TTC549 (cell line): Measurements from ENCODE around the gene ELF4.
"Not testable (repeated sequence)": the region's sequence is repeated elsewhere in the genome, so short reads cannot be mapped to it uniquely, and the experiment has no call there.

Source experiments
- FAIRE-seq: peaks from 2 replicates; lab custom pipeline; 2012; peaks lifted over from hg19 to GRCh38; lab: Jason Lieb, UNC

ELF4 gene

DNA sequence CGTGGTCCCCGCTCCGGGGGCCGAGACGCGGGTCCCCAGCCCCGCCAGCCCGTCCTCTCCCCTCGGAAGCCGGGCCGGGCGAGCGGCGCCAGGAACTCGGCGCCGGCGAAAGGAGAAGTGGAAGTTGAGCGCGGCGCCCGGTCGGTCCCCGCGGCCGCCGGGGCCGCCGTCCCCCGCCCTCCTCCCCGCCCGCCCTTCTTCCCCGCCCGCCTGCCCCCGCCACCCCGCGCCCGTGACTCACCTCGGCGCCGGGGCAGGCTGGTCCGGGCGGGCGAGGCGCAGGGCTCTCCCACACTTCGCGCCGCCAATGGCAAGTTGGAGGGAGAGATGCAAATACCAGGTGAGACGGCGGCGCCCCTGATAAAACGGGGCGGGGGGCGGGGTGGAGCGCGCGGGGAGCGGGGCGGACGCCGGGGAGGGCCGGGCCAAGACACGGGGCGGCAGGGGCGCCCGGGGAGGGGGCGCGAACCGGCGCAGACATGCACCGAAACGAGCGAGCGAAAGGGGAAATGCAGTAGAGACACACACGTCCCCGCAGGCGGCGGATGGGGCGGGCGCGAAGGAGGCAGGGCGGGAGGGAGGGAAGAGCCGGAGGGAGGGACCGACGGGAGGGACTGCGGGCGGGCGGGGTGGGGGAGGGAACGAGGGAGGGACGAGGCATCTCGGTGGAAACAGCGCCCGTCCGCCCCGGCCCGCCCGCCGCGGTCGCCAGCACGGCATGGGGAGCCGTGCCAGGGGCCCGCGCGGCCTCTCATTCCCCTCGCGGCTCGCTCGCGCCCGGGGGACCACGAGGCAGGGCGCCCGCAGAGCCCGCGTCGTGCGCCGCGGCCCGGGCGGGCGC is at the start of gene ELF4:
TSS of gene ELF4 (minus strand) at position 119 of the 841 bp plus-strand sequence. CDS start 29,167 bp downstream, outside the sequence.
- no peak for FAIRE-seq

DNA sequence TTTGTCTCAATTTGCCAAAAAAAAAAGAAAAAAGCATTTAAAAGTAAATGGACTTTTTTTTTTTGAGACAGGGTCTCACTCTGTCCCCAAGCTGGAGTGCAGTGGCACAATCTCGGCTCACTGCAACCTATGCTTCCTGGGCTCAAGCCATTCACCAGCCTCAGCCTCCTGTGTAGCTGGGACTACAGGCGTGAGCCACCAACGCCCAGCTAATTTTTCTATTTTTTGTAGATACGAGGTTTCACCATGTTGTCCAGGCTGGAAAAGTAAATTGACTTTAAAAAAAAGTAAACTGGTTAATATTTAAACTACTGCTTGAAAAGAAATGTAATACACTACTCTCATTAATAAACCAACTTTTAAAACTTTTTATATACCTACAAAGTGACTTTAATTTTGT is 49.5 kb upstream of the ELF4 start:
- FAIRE-seq = no peak

DNA sequence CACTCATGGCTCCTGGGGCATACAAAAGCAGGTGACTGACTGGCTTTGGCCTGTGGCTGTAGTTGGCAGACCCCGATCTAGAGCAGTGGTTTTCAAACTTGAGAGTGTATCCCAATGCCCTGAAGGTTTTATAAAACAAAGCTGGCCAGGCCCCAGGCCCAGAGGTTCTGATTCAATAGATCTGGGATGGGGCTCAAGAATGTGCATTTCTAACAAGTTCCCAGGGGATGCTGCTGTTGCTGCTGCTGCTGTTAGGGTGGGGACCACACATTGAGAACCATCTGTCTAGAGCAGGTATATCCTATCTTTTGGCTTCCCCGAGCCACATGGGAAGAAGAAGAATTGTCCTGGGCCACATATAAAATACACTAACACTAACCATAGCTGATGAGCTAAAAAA is 48.0 kb upstream of the ELF4 start:
- no peak for FAIRE-seq

DNA sequence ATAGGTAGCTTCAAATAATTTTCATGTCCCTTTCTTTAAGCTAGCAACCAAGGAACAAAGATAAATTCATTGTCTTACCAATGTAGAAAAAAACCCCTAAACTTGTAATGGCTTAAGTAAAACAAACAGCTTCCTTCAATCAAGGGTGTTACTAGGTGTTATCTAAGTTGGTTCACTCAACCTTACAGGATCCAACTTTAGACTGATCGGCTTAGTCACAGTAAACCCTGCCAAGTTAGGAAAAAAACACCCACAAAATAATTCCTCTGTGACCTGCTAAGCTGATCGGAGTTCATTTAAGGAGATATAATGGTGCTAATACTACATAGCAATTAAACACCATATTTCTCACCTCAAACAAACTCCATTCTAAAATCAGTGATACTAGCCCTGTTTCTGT is 45.3 kb upstream of the ELF4 start:
- no peak for FAIRE-seq

DNA sequence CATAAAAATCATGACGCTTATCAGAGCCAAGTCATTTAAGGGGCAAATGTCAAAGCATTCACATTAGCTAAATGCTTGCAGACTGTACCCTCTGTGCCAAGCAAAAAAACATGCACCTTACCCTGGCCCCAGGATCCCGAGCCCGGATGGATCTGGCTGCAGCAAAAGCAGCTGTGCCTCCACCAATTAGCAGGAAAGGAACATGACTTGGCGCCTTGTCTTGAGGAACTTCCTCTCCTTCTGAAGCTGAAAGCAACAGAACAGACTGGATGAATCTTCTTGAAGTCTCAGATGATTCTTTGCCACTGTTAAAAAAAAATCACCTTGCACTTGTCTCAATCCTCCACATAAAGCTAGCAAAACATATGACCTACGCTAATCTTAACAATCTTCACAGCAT is 37.3 kb upstream of the ELF4 start:
- FAIRE-seq = no peak

DNA sequence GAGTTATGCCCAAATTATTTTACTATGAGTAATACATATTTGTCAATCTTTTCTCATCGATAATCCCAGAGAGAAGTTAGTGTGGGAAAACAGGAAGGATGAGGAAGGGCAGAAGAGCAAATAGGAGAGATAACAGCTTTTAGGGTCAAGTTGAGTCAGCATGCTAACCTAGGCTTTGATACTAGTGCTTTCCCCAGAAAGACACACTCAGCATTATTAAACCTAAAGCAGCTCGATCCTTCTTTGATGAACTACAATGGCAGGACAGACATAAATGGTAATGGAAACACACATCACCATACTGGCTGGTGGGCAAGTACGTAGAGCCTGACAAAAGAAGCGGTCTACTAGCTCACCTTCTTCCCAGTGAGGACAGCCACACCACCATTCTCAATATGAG is 34.8 kb upstream of the ELF4 start:
- FAIRE-seq = no peak

DNA sequence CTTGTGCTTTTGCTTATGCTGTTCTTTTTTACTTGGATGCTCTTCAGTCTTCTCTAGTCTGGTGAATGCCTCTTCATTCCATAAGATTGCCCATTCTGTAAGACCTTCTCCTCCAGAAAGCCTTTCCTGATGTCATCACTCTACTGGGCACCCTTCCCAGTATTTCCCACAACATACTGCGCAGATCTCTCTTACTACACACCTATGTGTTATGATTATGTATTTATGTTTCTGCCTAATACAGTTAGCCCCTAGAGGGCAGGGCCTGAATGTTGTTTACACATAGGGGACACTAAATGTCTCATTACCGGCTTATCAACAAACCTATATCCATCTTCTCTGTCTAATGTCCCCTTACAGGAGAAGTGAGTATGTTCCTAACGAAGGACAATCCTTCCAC is 34.2 kb upstream of the ELF4 start:
- FAIRE-seq = no peak

DNA sequence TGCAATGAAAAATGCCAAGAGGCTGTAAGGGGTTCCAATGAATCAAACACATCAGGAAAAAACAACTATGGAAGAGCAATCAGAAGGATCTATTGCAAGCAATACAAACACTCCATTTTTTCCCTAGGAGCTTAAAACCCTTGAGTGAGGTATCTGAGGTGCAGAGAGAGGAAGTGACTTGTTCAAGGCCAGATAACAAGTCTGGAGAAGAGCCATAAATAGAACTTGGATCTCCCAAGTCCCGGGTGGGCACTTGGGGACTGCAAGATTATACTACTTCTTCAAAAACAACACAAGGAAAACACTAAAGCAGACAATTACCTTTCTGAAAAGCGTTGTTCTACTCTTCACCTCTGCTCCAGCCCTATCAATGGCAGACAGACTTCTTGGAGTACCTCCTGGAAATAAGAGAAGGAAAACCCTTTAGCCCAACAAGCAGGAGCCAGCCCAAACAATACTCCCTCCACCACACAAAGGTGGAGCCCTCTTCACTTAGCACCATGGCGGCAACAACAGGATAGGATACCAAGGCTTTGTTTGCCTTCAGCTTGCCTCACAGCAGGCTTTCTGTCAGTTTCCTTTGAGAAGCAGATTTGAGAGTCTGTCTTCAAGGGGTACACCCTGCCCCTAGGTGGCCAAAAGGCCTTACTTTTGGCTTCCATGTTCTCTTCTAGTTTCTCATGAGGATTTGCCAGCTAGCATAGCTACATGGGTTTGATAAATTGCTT is 29.3 kb upstream of the ELF4 start:
- FAIRE-seq = no peak

DNA sequence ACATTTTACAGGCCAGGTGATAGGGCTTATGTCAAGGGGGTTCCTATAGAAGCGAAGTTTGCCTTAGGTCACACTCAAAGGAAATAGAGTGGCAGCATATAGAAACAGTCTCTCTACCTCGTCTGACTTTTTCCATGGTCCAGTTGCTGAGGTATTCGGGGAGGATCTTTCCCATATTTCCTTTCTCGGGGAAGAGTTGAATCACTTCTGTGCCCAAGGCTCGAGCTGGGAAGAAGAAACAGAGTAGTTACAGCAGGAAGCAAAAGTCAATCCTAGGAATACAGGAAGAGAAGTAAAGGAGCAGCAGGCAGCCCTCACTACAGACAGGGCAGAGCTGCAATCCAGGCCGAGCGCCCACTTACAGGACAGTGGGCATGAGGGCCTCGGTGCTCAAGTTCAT is 26.7 kb upstream of the ELF4 start:
- no peak for FAIRE-seq

DNA sequence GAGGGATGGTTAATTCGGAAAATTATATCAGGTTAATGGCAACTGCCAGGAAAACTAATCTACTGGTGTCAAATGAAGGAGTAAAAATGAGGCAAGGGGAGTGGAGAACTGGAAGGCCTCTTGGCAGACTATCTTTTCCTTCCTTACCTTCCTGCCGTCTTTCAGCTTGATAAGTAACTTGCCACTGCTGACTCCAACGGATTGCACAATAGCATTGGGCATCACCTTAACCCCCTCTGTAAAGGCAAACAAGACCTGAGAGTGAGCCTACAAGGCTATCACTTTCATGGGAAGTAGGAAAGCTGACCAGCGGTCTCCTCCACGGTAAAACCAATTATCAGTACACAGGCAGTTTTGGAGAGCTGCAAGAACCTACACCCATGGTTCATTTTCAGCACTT is 26.2 kb upstream of the ELF4 start:
- no peak for FAIRE-seq

DNA sequence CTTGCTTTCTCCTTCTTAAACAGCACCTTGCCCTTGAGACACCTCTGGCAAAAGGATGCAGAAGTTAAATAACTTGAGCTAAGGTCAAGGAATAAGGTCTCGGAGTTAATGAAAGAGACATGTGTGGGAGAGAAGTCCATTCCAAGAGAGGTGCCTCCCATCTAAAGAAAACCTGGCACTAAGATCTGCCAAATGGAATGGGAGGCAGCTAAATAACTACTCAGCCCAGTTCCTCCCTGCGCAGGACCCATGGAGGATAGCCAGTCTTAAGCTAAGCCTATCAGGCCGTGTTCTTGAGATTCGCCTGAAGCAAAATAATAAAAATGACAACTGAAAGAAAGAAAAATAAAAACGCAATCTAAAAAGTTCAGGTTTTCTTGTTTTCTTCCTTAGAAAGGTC is 20.7 kb upstream of the ELF4 start:
- no peak for FAIRE-seq

DNA sequence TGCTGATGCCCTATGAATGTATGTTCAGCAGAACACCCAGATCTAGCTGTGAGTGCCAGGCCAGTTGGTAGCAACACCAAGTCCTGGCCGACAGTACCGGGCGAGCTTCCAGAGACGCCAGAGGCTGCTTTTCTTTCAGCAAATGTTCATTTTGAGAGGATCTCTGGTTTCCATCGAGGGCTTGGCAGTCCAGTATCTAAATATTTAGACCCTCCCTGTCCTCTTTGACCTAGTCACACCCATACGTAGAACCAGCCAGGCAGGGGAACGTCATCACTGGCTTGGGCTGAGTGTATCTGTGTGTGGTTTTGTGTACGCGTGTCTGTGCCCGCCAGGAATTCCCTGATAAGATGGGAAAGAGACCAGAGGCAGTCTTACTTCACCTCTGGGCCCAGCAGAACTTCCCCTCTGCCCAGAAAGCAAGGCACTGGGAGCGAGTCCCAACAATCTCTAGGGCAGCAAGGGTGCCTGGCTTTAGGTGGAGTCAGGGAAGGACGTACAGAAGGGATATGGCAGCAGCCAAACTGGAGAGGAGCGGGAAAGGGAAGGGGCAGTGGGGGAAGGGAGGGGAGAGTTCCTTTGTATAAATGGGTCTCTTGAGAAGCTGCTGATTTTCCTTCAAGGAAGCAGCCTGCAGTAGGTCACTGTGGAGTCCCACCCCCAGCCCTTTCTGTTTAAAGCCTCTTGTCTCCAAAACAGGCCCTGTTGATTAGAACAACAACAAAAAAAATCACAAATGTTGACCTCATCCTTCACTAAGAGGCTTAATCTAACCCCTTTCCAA is 15.0 kb upstream of the ELF4 start:
- no peak for FAIRE-seq

DNA sequence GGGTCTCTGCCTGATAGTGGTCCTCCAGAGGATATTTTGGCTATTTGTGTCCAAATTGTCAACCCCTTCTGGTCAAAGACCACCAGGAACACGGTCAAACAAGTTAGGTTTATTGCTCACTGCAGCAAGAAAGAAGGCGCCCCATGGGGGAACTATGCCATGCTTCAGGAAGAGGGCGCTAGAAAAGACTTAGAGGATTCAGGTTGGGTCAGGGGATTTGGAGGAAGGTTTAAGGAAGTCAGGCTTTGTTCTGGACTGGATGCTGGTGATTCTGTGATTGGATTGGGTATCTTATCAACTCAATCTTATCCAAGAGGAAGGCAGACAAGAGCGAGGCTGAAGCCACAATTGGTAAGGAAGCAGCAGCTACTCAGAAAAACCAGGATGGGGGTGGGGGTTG is 14.3 kb upstream of the ELF4 start:
- FAIRE-seq = no peak

DNA sequence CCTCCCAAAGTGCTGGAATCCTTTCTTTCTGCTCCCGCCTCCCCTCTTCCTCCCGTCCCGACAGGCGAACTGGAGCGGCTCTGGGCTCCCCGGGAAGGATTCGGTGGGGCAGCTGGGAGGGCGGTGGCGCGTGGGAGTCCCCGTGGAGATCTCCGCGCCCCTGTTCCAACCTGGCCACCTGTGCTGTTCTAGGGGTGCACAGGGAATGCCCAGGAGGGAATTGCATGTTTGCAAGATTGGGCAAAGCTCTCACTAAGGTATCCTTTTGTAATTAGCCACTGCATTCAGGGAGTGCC is 11.2 kb upstream of the ELF4 start:
- FAIRE-seq = no peak

DNA sequence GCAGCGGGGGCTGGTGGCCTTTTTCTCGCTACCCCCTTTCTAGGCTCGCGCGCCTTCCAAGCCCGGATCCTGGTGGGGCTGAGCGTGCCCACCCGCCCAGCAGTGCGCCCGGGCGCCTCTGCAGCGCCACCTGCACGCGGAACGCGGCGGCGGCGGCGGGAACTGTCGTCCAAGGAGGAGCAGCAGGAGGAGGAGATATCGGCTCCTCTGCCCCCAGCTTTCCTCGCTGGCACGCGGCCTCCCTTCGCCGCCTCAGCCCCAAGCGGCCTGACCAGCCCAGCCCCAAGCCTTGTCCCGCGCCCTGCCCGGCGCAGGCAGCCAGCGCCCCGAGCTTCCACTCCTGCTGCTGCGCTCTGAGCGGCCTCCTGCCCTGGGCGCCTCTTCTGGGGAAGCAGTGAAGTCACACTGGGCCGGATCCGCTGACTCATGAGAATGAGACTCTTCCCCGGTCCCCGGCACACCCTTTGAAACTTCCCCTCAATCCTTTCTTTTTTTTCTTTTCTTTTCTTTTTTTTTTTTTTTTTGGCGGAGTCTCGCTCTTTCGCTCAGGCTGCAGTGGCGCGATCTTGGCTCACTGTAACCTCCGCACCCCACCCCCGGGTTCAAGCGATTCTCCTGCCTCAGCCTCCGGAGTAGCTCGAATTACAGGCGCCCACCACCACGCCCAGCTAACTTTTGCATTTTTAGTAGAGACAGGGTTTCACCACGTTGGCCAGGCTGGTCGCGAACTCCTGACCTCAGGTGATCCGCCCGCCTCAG is 10.6 kb upstream of the ELF4 start:
- no peak for FAIRE-seq

DNA sequence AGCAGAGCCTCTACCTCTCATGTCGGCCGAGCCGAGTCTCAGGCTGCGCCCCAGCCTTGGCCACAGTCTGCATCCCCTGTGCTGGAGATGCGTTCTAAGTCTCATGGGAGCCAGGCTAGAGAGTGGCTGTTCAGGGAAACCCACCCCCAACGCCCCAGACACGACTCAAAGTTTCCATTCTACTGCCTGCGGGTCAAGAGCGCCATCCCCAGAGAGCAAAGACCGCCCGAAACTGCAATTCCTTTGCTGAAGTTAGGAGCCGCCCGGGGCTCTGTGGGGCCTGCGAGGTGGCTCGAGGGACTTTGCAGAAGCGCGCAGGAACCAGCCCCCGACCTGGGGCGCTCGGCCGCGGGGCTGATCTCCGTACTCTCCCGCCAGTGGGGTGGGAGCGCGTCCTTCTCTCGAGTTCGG is 10.0 kb upstream of the ELF4 start:
- no peak for FAIRE-seq

DNA sequence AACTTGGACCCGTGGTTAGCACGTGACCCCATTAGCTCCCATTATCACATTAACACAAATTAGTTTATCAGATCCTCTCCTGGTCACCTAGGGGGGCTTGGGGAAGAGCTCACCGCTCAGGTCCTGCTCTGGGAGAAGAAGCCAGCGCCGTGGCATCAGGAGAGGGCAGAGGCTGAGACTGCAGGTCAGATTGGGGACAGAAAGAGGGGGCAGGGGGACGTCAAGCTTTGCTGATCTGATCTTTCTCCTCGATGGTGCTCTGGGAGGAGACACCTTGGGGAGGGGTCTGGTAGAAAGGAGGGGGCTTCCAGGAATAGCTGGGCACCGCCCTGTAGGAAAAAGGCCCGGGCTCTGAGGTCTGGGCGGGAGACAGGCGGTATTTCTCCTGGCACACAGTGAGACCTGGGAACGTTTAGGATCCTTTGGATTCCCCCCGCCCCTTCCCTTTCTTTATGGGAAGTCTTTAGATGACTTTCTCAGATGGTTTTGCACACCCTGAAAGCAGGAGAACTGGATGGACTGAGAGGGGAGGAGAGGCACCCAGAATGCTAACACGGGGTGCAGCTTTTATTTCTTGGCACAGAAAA is 9.1 kb upstream of the ELF4 start:
- no peak for FAIRE-seq

DNA sequence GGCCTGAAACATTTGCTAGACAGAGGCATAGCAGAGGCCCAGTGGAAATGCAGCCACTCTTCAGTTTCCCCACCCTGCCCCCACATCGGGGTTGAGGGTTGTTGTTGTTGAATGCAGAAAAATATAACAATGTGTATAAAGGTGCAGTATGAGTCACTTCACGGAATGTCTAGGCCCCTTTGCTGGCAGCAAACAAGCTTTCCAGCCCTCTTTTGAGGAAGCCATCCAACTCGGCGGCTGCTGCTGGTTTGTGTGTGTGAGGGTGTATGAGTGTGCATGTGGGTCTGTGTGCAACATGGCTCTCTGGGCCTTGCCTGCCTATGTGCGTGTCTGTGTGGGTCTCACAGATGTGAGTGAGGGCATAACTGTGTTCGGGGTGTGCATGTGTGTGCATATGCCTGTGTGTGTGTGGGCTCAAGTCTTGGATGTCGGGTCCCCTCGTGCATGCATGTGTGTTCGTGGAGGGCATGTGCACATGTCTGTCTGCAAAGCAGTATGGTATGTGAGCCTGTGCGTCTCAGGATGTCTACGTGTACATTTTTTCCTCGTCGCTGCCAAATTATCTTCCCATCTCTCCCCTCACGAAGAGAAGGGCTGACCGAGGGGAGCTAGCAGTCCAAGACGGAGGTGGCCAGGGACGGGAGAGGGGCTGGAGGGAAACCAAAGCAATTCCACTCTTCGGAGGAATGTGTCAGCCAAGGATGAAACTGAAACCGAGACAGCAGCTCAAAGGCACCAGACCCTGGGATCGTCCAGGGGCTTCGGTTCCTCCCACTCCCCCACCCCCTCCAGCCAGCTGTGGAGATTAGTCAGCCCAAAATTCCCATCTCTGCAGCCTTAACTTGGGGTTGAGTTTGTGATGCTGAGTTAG is 8.4 kb upstream of the ELF4 start:
- no peak for FAIRE-seq

DNA sequence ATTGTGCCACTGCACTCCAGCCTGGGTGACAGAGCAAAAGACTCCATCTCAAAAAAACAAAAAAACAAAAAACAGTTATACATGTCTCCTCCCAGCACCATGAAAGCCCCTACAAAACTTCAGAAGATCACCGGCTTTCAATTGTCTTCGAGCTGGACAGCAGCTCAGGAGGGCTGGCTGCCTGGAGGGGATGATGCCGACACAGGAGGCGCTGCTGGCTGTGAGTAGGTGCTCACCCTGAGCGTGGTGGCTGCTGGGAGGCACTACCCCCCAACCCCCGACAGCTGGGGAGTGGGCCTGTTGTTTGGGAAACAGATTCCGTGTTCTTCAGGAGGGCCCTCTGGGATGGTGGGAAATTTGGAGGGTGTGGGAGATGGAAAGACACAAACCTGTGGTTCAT is 6.9 kb upstream of the ELF4 start:
- FAIRE-seq = no peak

DNA sequence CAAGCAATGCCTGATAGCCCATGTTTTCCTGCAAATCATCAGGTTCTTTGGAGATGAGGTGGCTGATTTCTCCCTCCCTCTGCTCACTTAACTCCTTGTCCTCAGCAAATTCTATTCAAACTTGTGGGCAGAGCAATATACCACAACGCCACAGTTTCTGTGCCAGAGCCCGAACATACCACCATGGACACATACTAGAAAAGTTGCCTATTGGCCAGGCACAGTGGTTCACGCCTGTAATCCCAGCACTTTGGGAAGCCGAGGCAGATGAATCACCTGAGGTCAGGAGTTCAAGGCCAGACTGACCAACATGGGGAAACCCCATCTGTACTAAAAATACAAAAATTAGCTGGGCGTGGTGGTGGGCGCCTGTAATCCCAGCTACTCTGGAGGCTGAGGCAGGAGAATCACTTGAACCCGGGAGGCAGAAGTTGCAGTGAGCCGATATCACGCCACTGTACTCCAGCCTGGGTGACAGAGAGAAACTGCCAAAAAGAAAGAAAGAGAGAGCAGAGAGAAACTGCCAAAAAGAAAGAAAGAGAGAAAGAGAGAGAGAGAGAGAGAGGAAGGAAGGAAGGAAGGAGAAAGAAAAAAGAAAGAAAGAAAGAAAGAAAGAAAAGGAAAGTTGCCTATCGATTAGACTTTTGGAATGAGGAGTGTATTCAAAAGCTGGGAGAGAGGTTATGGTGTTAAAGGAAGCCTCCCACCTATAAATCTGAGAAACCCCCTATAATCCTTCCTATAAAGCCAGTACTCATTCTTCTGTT is 5.0 kb upstream of the ELF4 start:
- not testable (repeated sequence) for FAIRE-seq
